CD4-positive, alpha-beta T cell treated with Interleukin-17A for 1 hour (primary cell): Measurements from ENCODE around the gene GPA33.

ENCODE experiments used
- DNase-seq: peaks from one replicate; pipeline ENCODE4 v3.0.0-alpha.2; 2020

Gene GPA33

GRCh38 chr1:167116174-167116573 lies 26.0 kb upstream of the GPA33 start:
- no peak for DNase-seq

GRCh38 chr1:167115655-167116054 lies 25.5 kb upstream of the GPA33 start:
- DNase-seq = no peak

- no peak for DNase-seq
These were observed 24.5 kb upstream of the GPA33 start for GRCh38 chr1:167114725-167115124.

GRCh38 chr1:167111868-167112709 lies 21.9 kb upstream of the GPA33 start:
- no peak for DNase-seq

- peak; percentile 47 for DNase-seq
These were observed 20.4 kb upstream of the GPA33 start for GRCh38 chr1:167110586-167110985.

- DNase-seq = no peak
These were observed 18.9 kb upstream of the GPA33 start for GRCh38 chr1:167109125-167109524.

- no peak for DNase-seq
These were observed 17.3 kb upstream of the GPA33 start for GRCh38 chr1:167107456-167107855.

- no peak for DNase-seq
These were observed 15.9 kb upstream of the GPA33 start for GRCh38 chr1:167106119-167106461.

- no peak for DNase-seq
These were observed 15.3 kb upstream of the GPA33 start for GRCh38 chr1:167105271-167106118.

GRCh38 chr1:167104256-167104633 lies 14.1 kb upstream of the GPA33 start:
- DNase-seq = no peak

GRCh38 chr1:167102906-167103573 lies 12.9 kb upstream of the GPA33 start:
- no peak for DNase-seq

GRCh38 chr1:167101754-167102153 lies 11.6 kb upstream of the GPA33 start:
- DNase-seq = no peak

GRCh38 chr1:167100730-167101129 lies 10.6 kb upstream of the GPA33 start:
- DNase-seq = no peak

GRCh38 chr1:167099851-167100250 lies 9.7 kb upstream of the GPA33 start:
- no peak for DNase-seq

GRCh38 chr1:167095368-167095767 lies 5.2 kb upstream of the GPA33 start:
- DNase-seq = no peak

- no peak for DNase-seq
These were observed 4.5 kb upstream of the GPA33 start for GRCh38 chr1:167094690-167095089.

GRCh38 chr1:167093846-167094516 lies 3.8 kb upstream of the GPA33 start, which contains the start of gene STYXL2:
STYXL2 (plus strand) TSS chr1:167094075; CDS start chr1:167094850, 775 bp downstream.
- DNase-seq = no peak

- DNase-seq = no peak
These were observed 2.5 kb upstream of the GPA33 start for GRCh38 chr1:167092653-167093052.

GRCh38 chr1:167089939-167090313 lies 251 bp downstream of the GPA33 start:
- DNase-seq = no peak

GRCh38 chr1:167088746-167089417 lies 1.3 kb downstream of the GPA33 start:
- DNase-seq = no peak

- no peak for DNase-seq
These were observed 3.4 kb downstream of the GPA33 start for GRCh38 chr1:167086768-167087167.

GRCh38 chr1:167086033-167086432 lies 4.1 kb downstream of the GPA33 start:
- no peak for DNase-seq
